IPS DF 4.7 (cell line): ENCODE measurements around the gene ADAM12.

ENCODE experiments used
- DNase-seq: peaks from one replicate; pipeline ENCODE4 v3.0.0-alpha.2; 2013; ENCODE audit warnings: low spot score; ENCODE audit errors: extremely low read depth

Gene ADAM12, protein sequence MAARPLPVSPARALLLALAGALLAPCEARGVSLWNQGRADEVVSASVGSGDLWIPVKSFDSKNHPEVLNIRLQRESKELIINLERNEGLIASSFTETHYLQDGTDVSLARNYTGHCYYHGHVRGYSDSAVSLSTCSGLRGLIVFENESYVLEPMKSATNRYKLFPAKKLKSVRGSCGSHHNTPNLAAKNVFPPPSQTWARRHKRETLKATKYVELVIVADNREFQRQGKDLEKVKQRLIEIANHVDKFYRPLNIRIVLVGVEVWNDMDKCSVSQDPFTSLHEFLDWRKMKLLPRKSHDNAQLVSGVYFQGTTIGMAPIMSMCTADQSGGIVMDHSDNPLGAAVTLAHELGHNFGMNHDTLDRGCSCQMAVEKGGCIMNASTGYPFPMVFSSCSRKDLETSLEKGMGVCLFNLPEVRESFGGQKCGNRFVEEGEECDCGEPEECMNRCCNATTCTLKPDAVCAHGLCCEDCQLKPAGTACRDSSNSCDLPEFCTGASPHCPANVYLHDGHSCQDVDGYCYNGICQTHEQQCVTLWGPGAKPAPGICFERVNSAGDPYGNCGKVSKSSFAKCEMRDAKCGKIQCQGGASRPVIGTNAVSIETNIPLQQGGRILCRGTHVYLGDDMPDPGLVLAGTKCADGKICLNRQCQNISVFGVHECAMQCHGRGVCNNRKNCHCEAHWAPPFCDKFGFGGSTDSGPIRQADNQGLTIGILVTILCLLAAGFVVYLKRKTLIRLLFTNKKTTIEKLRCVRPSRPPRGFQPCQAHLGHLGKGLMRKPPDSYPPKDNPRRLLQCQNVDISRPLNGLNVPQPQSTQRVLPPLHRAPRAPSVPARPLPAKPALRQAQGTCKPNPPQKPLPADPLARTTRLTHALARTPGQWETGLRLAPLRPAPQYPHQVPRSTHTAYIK

DNA sequence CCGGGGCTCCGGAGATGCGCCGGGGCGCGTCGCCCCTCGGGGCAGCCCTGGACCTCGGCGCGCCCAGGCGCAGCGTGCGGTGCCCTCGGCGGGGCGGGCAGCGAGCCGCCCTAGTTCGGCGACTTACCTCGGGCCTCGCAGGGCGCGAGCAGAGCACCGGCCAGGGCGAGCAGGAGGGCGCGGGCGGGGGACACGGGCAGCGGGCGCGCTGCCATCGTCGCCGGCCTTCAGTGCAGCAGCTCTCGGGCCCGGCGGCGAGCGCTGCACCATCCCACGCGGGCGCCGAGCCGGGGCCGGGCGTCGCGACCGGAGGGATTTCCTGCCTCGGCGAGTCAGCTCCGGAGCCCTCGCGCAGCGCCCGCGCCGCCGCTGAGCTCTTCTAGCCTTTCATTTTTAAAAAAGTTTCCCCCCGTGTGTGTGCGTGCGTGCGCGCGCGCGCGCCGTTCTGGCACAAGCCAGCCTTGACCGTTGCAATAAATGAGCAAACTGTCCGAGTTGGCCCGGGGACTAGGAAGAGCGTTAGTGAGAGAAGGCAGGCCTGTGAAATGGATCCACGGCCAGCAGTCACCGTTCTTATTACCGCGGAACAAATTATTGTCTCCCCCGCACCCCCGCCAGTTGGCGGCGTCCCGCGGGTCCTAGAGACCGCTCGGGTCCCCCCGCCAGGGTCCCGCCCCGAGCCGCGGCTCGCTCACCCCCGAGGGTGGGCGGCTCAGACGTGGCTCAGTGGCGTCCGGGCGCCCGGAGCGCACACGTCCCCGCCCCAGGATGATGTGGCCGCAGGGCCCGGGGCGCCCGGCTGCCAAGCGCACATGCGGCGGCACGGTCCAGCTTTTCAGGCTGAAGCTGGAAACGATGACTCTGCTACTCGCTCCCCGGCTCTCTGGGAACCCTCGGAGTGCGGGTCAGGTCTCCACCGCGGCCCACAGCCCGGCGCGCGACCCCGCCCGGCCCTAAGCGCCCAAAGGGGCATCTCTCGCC, at the start of gene ADAM12:
Gene ADAM12, minus strand, starts transcription at position 547 of the 981 bp plus-strand sequence. Its CDS starts 332 bp downstream, at position 215.
- no peak for DNase-seq

DNA sequence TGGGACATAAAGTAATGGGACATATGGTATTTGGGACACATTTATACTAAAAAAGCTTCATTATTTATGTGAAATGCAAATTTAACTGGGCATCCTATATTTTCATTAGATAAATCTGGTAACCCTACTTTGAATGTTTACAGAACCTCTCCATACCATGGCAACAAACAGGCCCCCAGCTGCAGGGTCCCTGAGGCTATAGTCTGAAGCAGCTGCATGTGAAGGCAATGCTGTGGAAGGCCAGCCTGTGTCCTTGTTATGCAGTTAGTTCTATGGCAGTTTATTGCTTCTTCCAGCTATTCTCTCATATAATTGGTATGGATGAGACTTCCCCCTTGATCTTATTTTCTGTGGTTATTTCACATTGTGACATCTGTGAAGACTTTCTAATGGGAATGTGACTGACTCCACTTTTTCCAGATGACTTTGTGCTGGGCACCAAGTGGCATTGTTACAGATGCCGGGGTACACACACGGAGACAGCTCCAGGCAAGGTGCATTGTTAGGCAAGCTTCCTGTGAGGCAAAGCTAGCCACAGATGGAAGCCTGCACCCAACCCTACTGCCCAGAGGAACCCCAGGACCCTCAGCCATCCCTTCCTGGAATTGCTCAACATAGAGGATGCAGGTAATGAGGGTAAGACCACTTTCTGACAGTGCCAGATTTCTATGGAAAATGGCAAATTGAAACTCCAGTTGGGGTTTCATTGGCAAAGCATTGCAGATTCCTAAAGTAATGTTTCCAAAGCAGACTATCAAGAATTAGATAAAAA, 49.5 kb upstream of the ADAM12 start:
- DNase-seq: no peak

DNA sequence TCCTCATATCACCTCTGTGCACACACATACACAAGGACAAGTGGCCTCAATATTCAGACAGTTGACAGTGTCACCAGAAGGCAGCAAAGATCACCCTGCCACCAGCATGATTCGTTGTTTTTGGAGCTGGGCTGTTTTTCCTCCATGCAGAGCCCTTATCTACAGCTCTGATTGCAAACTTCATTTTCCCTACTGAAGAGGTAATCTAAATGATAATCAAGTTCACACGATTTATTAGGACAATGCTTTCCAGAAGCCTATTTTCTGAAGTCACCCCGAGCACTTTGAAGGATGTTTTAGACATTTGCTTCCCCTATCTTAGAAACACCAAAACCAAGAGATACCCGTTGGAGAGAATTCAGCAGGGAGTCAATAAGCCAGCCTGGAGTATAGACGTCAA, 46.0 kb upstream of the ADAM12 start:
- no peak for DNase-seq

DNA sequence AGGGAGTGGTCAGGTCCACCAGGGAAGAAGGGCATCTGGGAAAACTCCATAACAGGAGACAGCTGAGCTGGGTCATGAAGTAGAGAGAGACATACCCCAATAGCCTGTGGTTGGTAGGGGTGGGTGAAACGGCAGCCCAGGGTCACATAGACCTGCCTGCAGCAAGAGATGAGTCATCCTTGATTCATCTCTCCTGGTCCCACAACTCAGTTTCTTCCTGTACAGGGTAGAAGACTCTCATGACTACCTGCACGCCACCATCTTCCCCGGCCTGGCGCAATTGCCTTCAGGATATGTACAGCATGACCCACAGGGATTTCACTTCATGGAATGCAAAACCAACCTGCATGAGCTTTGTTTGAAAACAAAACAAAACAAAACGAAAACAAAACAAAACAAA, 45.1 kb upstream of the ADAM12 start:
- DNase-seq: no peak

DNA sequence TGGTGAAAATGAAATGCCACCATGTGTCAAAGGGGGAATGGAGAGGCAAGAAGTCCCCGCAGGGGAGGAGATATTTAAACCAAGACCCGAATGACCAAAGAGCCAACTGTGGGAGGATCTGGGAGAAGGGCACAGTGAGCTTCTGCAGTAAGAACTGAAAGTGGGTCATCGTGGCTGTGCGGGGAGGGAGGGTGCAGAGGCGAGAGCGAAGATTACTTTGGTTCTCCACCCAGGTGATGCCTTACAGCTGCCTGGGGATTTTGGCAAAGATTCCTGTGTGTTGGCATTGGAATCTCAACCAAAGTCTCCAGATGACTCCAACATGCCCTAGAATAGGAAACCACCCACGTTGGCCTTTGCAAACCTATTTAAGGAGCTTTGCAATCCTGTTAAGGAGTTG, 44.2 kb upstream of the ADAM12 start:
- DNase-seq: no peak

DNA sequence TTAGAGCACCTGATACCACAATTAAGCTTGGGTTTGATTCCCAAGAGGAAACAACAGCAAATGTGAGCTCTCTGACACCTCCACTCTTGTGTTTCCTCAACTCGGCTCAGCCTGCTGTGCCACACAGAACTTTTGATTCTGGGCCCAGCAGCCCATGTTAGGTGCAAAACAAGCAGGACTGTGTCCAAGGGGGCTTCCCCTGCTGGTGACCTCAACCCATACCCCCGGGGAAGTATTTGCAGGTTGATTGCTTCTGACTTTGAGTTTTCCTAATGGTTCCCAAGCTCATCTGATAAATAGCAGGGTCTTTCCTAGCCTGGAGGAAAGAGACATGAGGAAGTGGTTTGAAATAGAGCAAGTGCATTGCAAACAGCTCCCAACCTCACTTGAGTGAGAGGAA, 43.5 kb upstream of the ADAM12 start:
- no peak for DNase-seq

DNA sequence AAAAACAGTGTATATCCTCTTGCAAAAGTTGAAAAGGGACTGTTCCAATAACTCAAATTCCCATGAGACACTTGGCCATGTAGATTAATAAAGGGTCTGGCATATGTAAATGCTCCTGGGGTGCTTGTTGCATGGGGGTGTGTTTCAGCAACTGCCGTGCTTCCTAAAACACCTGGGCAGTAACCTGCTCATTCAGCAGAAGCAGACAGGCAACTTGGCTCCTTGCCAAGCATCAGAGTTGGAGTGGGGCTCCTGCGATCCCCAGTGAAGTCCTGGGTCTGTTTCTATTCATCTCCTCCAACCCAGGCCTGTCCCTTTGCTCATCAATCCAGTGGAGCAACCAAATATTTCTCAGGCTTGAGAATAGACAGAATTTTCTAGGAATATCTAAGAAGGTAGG, 42.2 kb upstream of the ADAM12 start:
- DNase-seq: no peak

DNA sequence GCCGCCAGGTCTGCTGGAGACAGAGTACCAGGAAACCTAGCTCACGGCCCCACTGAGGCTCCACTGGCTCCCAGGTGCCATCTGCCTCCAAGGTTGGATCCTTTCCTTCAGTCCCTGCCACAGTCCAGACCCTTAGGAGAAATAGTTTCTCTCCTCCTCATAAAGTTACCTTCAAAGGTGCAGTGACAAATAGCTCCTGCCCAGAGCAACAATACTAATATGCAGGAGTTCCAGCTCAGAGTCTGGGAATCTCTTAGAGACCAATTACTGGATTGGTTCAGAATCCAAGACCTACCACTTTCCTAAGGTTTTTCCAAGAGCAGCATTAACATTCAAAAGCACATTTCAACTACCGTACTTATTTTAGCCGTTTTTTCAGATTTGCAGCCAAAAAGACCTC, 41.0 kb upstream of the ADAM12 start:
- DNase-seq: no peak

DNA sequence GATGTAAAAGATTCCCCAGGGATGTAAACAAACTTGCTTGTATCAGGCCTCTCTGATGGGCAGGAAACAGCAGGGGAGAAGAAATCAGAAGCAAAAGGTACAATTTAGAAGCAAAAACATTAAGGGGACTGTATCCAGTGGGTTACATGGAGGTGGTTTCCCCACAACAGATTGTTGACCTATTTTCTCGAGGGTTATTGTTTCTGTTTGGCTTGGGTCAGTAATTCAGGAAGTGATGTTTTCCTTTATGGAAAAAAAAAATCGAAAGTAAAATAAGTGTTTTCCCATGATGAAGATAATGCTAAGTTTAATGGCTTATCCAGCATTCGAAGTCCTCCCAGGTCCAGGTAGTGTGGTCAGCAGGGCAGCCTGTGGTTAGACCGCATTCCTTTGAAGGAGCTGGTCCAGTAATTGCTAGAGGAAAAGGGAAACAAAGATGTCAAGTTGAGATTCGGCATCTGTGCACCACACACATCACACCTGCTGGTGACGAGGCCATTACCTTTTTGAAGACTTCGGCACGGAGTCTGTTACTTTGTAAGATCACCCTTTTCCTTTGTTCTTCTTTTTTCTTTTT, 37.3 kb upstream of the ADAM12 start:
- DNase-seq: no peak

DNA sequence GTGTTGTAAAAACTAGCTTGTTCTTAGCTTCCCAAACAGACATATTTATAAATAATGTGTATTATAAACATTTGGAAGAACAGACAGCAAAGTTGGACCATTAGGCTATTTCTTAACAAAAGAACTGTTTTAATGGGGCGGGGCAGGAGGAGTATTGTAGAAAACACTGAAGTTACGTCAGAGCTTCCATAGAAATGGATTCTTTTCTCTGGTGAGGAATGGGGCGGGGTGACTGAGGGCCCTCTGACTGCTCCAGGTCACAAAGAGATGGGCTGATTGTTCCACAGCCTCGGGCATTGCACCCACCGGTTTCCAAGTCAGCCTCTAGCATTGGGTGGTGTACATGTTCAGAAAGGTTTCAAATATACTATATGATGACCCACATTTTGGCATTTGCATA, 36.8 kb upstream of the ADAM12 start:
- no peak for DNase-seq

DNA sequence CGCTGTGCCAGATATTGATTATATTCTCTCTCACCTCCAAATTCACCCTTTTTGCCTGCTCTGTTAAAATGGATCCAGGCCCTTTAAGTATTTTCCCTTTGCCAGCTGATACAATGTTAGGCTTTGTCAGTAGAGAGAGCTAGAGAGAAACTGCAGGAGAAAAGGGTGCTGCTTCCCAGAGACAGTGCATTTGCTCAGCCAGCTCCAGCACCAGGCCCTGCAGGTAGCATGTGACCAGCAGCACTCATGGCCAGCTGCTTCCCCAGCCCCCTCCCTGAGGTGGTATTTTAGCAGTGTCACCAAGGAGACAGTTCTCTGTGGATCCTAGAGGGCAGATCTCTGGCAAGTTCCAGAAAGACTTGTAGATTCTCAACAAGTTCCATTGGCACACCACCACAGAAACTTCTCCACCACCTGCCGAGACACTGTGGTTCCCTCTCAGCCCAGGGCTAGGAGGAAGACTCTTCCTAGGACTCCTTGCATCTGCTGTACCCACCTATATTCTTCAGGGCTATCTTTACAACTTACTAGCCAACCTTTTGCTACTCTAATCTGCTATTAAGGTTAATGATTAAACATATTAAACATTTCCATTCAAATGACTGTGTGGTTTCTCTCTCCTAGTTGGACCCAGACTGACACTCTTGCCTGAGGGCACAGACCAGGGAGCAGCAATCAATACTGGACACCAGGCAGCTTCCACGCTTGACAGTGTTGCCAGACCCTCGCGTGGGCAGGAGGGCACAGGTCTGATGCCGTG, 35.6 kb upstream of the ADAM12 start:
- no peak for DNase-seq

DNA sequence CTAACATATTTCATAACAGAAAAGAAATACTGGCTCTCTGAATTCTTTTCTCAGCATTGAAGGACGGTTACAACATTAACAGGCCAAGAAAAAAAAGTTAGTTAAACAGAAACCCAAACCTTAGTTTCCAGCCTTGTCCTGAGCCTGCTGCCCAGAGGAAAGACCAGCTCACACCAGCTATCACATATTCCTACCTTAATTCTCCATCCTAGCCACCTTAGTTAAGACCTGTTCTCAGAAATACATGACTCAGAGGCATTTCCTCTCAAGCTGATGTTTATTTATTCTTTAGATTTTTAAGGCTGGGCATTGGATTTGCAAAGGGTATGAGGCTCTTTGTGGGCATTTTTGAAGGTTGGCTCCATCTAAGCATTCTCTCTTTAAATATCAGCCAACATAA, 34.3 kb upstream of the ADAM12 start:
- no peak for DNase-seq

DNA sequence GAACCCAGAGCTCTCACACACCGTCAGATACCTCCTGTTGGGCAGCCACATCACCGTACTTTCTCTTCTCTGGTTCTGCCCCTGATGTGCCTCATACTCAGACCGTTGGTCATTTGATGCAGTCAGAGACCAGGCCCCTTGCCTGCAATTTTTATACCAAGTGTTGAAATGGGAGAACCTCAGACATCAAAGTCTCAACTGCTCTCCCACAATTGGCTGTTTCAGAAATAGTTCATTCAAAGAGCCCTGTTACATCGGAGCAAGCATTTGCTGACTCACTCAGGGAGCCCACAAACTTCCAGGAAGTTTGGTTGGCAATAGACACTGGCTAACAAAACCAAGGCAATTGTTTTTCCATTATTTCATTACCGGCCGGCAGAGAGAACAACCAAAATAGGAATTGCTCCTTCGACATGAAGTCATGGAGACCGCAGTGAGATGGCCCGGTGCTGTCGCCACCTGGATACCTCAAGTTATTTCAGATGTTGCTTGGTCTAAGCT, 33.5 kb upstream of the ADAM12 start:
- DNase-seq: no peak

DNA sequence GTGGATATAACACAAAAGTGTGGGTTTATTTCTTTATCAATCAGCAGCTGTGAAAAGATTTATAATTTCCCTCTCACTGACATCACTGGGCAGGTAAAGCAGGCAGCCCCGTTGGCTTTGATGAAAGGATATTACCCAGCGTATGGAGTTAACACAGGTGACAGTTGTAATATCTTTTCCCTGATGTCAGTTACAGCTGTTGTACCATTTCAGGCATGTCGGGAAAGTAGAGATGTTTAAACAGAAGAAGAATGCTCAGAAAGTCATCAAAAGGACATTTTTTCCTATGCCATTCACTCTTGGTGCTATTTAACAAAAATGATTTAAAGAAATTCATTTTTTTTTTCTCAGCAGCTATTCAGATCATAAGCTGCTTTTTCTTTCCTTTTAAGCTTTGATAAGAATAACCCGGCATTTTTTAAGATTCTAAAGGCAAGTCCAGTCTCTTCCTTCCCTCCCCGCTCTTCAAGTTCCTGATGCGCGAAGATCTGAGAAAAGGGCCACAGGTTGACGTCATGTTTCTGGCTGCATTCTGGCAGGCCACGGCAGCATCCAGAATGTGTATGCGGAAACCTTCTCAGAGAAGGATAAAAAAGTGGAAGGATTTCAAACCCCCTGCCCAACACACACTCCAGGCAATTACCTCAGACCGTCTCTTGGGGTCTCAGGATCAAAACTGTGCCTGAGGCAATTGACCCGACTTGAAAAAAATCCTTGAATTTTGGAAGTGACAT, 32.5 kb upstream of the ADAM12 start:
- DNase-seq: no peak

DNA sequence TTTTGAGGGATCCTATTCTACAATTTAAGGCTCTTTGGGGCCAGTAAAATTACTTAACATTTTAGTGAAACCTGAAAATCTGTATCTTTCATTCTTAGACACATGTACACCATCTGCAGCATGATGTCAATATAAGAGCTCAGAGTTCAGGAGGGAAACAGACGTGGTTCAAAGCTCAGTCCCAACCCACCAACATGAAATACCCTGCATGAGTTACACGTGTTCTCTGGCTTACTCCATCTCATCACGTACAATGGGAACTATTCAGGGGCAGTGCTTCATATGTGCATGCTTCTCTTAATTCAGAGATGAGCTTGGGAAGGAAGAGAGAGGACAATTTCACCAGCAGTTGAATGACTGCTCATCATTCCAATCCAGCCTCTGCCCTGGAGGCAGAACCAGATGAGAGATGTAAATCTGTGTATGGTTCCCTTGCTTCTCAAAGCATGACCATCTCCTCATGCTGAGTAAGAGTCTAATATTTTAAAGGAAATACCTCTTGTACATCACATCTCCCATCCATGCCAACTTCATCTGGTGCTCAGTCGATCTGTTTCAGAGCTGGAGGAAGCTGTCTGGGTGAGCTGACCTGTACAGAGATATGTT, 29.0 kb upstream of the ADAM12 start:
- DNase-seq: no peak

DNA sequence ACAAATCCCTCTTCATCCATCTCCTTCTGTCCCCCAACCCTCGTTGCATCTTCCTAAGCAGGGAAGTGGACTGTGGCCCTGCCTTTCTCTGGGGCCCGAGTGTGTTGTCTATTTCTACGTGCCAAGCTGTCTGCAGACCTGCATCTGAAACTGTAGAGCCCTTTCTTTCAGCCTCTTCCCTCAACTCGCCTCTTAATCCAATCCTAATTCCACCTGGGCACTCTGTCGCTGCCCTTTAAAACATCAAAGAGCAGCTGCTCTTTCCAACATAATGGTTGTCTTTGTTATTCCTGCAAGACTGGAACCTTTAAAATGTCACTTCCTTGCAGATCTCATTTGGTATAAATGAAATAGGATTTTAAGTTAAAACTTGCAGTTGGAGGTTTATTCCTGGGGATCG, 21.5 kb upstream of the ADAM12 start:
- no peak for DNase-seq

DNA sequence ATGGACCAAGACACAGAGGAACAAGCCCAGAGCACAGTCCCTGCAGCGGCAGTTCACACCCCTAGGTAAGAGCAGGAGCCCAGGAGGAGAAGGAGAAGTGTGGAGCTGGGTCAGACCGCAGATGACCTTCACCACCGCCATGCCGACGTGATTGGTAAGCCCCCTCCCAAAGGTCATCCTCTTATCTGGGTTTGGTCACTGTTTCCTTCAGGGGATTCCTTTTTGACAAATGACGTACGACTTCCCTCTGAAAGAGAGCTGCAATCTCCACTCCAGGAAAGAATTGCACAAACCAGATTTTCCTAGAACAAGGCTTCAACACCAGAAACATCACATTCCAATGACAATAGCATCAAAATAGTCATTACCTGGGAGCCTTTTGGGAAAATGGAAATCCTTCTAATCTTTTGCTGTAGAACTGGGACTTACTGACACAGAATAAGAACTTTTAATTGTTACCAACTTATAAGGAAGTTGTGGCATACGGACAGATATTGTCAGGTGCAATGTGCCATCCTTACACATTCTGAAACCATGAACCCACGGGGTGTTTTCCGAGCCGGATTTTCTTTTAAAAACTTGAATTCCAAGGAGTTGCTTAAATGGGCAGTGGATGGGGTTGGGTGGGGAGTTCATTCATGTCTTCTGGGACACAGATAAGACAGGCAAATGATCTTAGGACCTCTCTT, 20.8 kb upstream of the ADAM12 start:
- no peak for DNase-seq

DNA sequence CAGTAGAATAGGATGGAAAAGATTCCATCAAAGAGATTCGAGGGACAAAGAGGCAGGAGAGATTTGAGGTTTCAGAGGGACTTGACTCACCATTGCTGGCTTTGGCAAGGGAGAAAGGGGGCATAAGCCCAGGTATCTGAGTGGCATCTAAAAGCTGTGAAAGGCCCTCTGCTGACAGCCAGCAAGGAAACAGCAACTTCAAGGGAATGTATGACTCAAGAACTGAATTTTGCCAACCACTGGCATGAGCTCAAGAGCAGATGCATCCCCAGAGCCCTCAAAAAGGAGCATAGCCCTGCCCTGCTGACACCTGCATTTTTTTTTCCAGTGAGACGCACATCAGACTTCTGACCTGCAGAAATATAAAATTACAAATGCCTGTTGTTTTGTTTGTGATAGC, 19.6 kb upstream of the ADAM12 start:
- DNase-seq: no peak
